ENCODE measurements around the gene C6orf132.

C6orf132 gene

GRCh38 chr6:42176981-42177380 is 34.6 kb upstream of the C6orf132 start:
- no peaks in the 10 kb centered on the region for H3K4me1 ChIP-seq (ENCODE audit: insufficient read depth, low read length, poor library complexity, severe bottlenecking)
- no peak overlapping the region for H3K4me2 ChIP-seq (ENCODE audit: low read depth, low read length, poor library complexity, severe bottlenecking)
- H2AFZ ChIP-seq (ENCODE audit: low read length): no peak overlapping the region
- H3F3A ChIP-seq (ENCODE audit: low read depth): no peaks in the 10 kb centered on the region
- no peaks in the 10 kb centered on the region for H3K79me2 ChIP-seq (ENCODE audit: insufficient read depth, low read length)
- H3K36me3 ChIP-seq (ENCODE audit: insufficient read depth, low read length): no peaks in the 10 kb centered on the region
- no peak for TF ChIP-seq EZH2phosphoT487 (IDR thresholded peaks at IDR 0.05; ENCODE audit: borderline replicate concordance)
- no peak for TF ChIP-seq CTCF (conservative IDR thresholded peaks at IDR 0.05; ENCODE audit: low read length)
- no peak overlapping the region for H3K4me3 ChIP-seq (ENCODE audit: low read length, poor library complexity, severe bottlenecking)
- no peak overlapping the region for H3K9ac ChIP-seq (ENCODE audit: low read depth, low read length, poor library complexity, severe bottlenecking)
- no peaks in the 10 kb centered on the region for H4K20me1 ChIP-seq (ENCODE audit: insufficient read depth, low read length, poor library complexity, severe bottlenecking)
- no peaks in the 10 kb centered on the region for H3K9me3 ChIP-seq (ENCODE audit: insufficient read depth, low read depth, low read length)
- no peaks in the 10 kb centered on the region for H3K27me3 ChIP-seq (ENCODE audit: insufficient read depth, low read length, poor library complexity, severe bottlenecking)
- H3K9me2 ChIP-seq (replicated peaks; ENCODE audit: low read depth, low read length): no peaks in the 10 kb centered on the region

GRCh38 chr6:42175860-42176259 is 33.4 kb upstream of the C6orf132 start:
- H3K9me3 ChIP-seq (ENCODE audit: insufficient read depth, low read depth, low read length): no peaks in the 10 kb centered on the region
- no peaks in the 10 kb centered on the region for H3K79me2 ChIP-seq (ENCODE audit: insufficient read depth, low read length)
- no peak overlapping the region for H2AFZ ChIP-seq (ENCODE audit: low read length)
- no peaks in the 10 kb centered on the region for H3K9me2 ChIP-seq (replicated peaks; ENCODE audit: low read depth, low read length)
- H3K9ac ChIP-seq (ENCODE audit: low read depth, low read length, poor library complexity, severe bottlenecking): no peak overlapping the region
- TF ChIP-seq CTCF (conservative IDR thresholded peaks at IDR 0.05; ENCODE audit: low read length) (peak; percentile 45), EZH2phosphoT487 (IDR thresholded peaks at IDR 0.05; ENCODE audit: borderline replicate concordance) (no peak)
- no peak overlapping the region for H3K4me2 ChIP-seq (ENCODE audit: low read depth, low read length, poor library complexity, severe bottlenecking)
- H3K4me3 ChIP-seq (ENCODE audit: low read length, poor library complexity, severe bottlenecking): no peak overlapping the region
- H4K20me1 ChIP-seq (ENCODE audit: insufficient read depth, low read length, poor library complexity, severe bottlenecking): no peaks in the 10 kb centered on the region
- no peaks in the 10 kb centered on the region for H3K36me3 ChIP-seq (ENCODE audit: insufficient read depth, low read length)
- no peaks in the 10 kb centered on the region for H3F3A ChIP-seq (ENCODE audit: low read depth)
- no peaks in the 10 kb centered on the region for H3K27me3 ChIP-seq (ENCODE audit: insufficient read depth, low read length, poor library complexity, severe bottlenecking)
- no peaks in the 10 kb centered on the region for H3K4me1 ChIP-seq (ENCODE audit: insufficient read depth, low read length, poor library complexity, severe bottlenecking)

GRCh38 chr6:42173101-42173500 is 30.7 kb upstream of the C6orf132 start, which contains the start of gene GUCA1A:
TSS of gene GUCA1A (plus strand) at chr6:42173364. CDS start at chr6:42173614, 250 bp downstream.
- TF ChIP-seq CTCF (conservative IDR thresholded peaks at IDR 0.05; ENCODE audit: low read length) (no peak), EZH2phosphoT487 (IDR thresholded peaks at IDR 0.05; ENCODE audit: borderline replicate concordance) (no peak)
- H3K9me3 ChIP-seq (ENCODE audit: insufficient read depth, low read depth, low read length): no peaks in the 10 kb centered on the region
- no peaks in the 10 kb centered on the region for H3K79me2 ChIP-seq (ENCODE audit: insufficient read depth, low read length)
- H3K9me2 ChIP-seq (replicated peaks; ENCODE audit: low read depth, low read length): no peaks in the 10 kb centered on the region
- H3K4me1 ChIP-seq (ENCODE audit: insufficient read depth, low read length, poor library complexity, severe bottlenecking): no peaks in the 10 kb centered on the region
- no peaks in the 10 kb centered on the region for H4K20me1 ChIP-seq (ENCODE audit: insufficient read depth, low read length, poor library complexity, severe bottlenecking)
- no peaks in the 10 kb centered on the region for H3K27me3 ChIP-seq (ENCODE audit: insufficient read depth, low read length, poor library complexity, severe bottlenecking)
- no peaks in the 10 kb centered on the region for H3K36me3 ChIP-seq (ENCODE audit: insufficient read depth, low read length)
- no peak within 1 kb of the TSS for H3K4me2 ChIP-seq (ENCODE audit: low read depth, low read length, poor library complexity, severe bottlenecking)
- H3K4me3 ChIP-seq (ENCODE audit: low read length, poor library complexity, severe bottlenecking): no peak within 1 kb of the TSS
- H2AFZ ChIP-seq (ENCODE audit: low read length): no peak within 1 kb of the TSS
- no peaks in the 10 kb centered on the region for H3F3A ChIP-seq (ENCODE audit: low read depth)
- H3K9ac ChIP-seq (ENCODE audit: low read depth, low read length, poor library complexity, severe bottlenecking): no peak within 1 kb of the TSS

All from Loucy (cell line).